ENCODE results near the gene ALK. TPM values are rescaled to one million over a fixed set of nuclear protein-coding genes. Genes with fewer than 3 reads are reported as not detected.

The ALK gene
- polyA plus RNA-seq, 1 of the 3 experiments (the other 2 are of a cell fraction), result 0.30 TPM

- CTCF ChIA-PET, result interaction anchor here (0.8 to 3.0 kb wide), 14 partner anchors 10 to 763 kb away, joined by 3 to 16 read pairs (median 4); no protein-coding TSS in a partner anchor
- no peak for TF ChIP-seq USF2 (IDR thresholded peaks at IDR 0.05; ENCODE audit: borderline replicate concordance, low read depth, low read length)
- no peak for TF ChIP-seq ELF1 (IDR thresholded peaks at IDR 0.05)
- peak; percentile 33 for TF ChIP-seq RAD21 (IDR thresholded peaks at IDR 0.05; ENCODE audit: low read length)
- no peak for TF ChIP-seq PBX3 (IDR thresholded peaks at IDR 0.05)
- TF ChIP-seq JUND (IDR thresholded peaks at IDR 0.05), result no peak
- TF ChIP-seq TCF12 (IDR thresholded peaks at IDR 0.05), result peak; percentile 61
- no peak for TF ChIP-seq FOSL2 (IDR thresholded peaks at IDR 0.05; ENCODE audit: borderline replicate concordance, low read depth)
- TF ChIP-seq IRF3 (IDR thresholded peaks at IDR 0.05; ENCODE audit: low read depth, low read length), result no peak; the same call in 1 of the 2 replicates
- TF ChIP-seq CHD2 (IDR thresholded peaks at IDR 0.05; ENCODE audit: low read length, partially characterized antibody), result peak; percentile 82
- no peak for TF ChIP-seq USF1 (IDR thresholded peaks at IDR 0.05; ENCODE audit: borderline replicate concordance, low read depth)
- TF ChIP-seq RFX5 (IDR thresholded peaks at IDR 0.05; ENCODE audit: low read length), result peak; percentile 48; the same call in 1 of the 2 replicates
- peak; percentile 53; the same call in 1 of the 2 replicates for TF ChIP-seq FOXM1 (IDR thresholded peaks at IDR 0.05; ENCODE audit: low read depth)
- no peak for TF ChIP-seq NRF1 (IDR thresholded peaks at IDR 0.05; ENCODE audit: low read depth, low read length)
- TF ChIP-seq NFIC (IDR thresholded peaks at IDR 0.05; ENCODE audit: borderline replicate concordance), result peak; percentile 54; the same call in 1 of the 2 replicates
- peak; percentile 96 for TF ChIP-seq RCOR1 (IDR thresholded peaks at IDR 0.05; ENCODE audit: low read length)
- TF ChIP-seq REST (IDR thresholded peaks at IDR 0.05; ENCODE audit: low read depth, low read length), result no peak
- no peak for TF ChIP-seq MAX (IDR thresholded peaks at IDR 0.05; ENCODE audit: low read depth)
- no peak for TF ChIP-seq TEAD4 (IDR thresholded peaks at IDR 0.05; ENCODE audit: borderline replicate concordance, insufficient read depth)
- TF ChIP-seq FOXJ3 (CRISPR knock-in tag; IDR thresholded peaks at IDR 0.05), result peak; percentile 100
- TF ChIP-seq GABPA (IDR thresholded peaks at IDR 0.05; ENCODE audit: low read depth), result no peak
- no peak for TF ChIP-seq EZH2phosphoT487 (IDR thresholded peaks at IDR 0.05; ENCODE audit: borderline replicate concordance, low read depth)
- TF ChIP-seq SIN3A (IDR thresholded peaks at IDR 0.05; ENCODE audit: borderline replicate concordance, low read depth, low read length), result no peak
- TF ChIP-seq MXI1 (IDR thresholded peaks at IDR 0.05; ENCODE audit: low read depth, low read length), result peak; percentile 72; the same call in 1 of the 2 replicates
- TF ChIP-seq MEF2A (IDR thresholded peaks at IDR 0.05; ENCODE audit: borderline replicate concordance, low read depth), result no peak
- TF ChIP-seq YY1 (IDR thresholded peaks at IDR 0.05; ENCODE audit: low read depth), result no peak
- TF ChIP-seq EP300 (IDR thresholded peaks at IDR 0.05; ENCODE audit: borderline replicate concordance in 1 of 2, low read depth in 1 of 2, low read length in 1 of 2), result peak in 1 of 2 experiments; percentile 98; a peak in 2 of 4 replicates
- no peak for TF ChIP-seq RXRA (IDR thresholded peaks at IDR 0.05; ENCODE audit: borderline replicate concordance, low read depth)
Observed at GRCh38 chr2:29262681-29263260, 658.6 kb downstream of the ALK start.

More at GRCh38 chr2:29262681-29263260, 658.6 kb downstream of the ALK start:
- no peaks in the 10 kb centered on the region for H3K27me3 ChIP-seq (ENCODE audit: insufficient read depth)
- no peaks in the 10 kb centered on the region for H3K9me3 ChIP-seq
- H3F3A ChIP-seq (replicated peaks; ENCODE audit: insufficient read depth), result no peaks in the 10 kb centered on the region
- peak overlapping the region; percentile 4 to 100; a peak in 3 of 4 replicates for H3K27ac ChIP-seq (ENCODE audit: low read depth in 2 of 2, low read length in 1 of 2)
- H3K4me3 ChIP-seq (ENCODE audit: low read depth in 2 of 2, low read length in 1 of 2), result no peak overlapping the region; a peak in 1 of 4 replicates
- H3K9ac ChIP-seq, result no peak overlapping the region
- WGBS (ENCODE audit: low lambda C conversion rate), result 52% methylated on average over 7 of the region's 7 CpGs
- POLR2A ChIA-PET, result interaction anchor here (0.5 to 3.0 kb wide), 20 partner anchors 11 to 763 kb away, joined by 3 to 28 read pairs (median 4); partner anchors contain the start of gene ALK
- no peaks in the 10 kb centered on the region for H3K36me3 ChIP-seq (replicated peaks in 1 of 2; ENCODE audit: control insufficient read depth in 1 of 2, insufficient read depth in 2 of 2, low read length in 1 of 2)
- H3K4me1 ChIP-seq (ENCODE audit: control insufficient read depth in 1 of 2, insufficient read depth in 2 of 2, low read depth in 1 of 2, low read length in 1 of 2), result peaks cover 0 to 58% of the 10 kb centered on the region in 2 experiments; a peak in 3 of 4 replicates
- no peaks in the 10 kb centered on the region for H3K79me2 ChIP-seq (ENCODE audit: insufficient read depth)
- no peak overlapping the region for H2AFZ ChIP-seq (ENCODE audit: low read depth)
- H3K9me2 ChIP-seq, result no peaks in the 10 kb centered on the region
- peak; percentile 79 for DNase-seq
- H3K4me2 ChIP-seq, result no peak overlapping the region
- H4K20me1 ChIP-seq (ENCODE audit: insufficient read depth), result no peaks in the 10 kb centered on the region
